Esophagus mucosa (tissue), 1 donor: Measurements from ENCODE around the gene ZNF383. TPM values are rescaled to one million over a fixed set of nuclear protein-coding genes. Genes with fewer than 3 reads are reported as not detected.
"Not testable (repeated sequence)": the region's sequence is repeated elsewhere in the genome, so short reads cannot be mapped to it uniquely, and the experiment has no call there.

Source experiments
- ATAC-seq: fragments of 200-7000 bp; cut with Tn5 transposase; one replicate; pipeline ENCODE4 v1.9.1; 2020
- total RNA-seq: library from RNA; stranded (reverse); gene quantifications from one replicate; pipeline ENCODE4 v1.2.4, GENCODE V29; 2023
- donor health status: DM: yes; HTN: yes; CAD: no.

The ZNF383 gene
- total RNA-seq, 1 donor from 2014 or later = 4.5 TPM

DNA sequence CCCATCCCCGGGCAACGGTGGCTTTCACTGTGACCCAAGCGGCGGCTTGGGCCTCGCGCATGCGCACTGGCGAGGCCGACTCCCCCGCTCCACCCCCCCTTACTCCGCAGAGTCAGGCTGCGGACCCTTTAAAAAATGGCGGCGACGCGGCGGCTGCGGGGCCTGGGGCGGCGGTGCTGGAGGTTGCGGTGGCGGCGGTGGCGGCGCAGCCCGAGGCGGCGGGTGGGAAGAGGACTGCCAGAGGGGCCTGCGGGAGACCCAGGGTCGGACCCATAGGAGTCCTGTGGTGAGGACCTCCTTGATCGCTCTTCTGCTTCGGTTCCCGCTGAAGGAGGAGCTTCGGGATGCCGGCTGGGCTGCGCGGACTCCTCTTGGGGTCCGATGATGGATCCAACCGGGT, 76.2 kb downstream of the ZNF383 start:
- ATAC-seq = not testable (repeated sequence)

Other genes with a start within 250 kb of the ZNF383 start
- 4.2 TPM for gene ZNF420, start 139.8 kb upstream of the ZNF383 start, total RNA-seq
- gene ZNF585A, start 45.5 kb upstream of the ZNF383 start, total RNA-seq = 5.4 TPM
- 5.3 TPM for gene ZNF585B, start 7.7 kb upstream of the ZNF383 start, total RNA-seq
- 1.4 TPM for gene ZNF527, start 152.9 kb downstream of the ZNF383 start, total RNA-seq
- 1.9 TPM for gene ZNF569, start 249.2 kb downstream of the ZNF383 start, total RNA-seq